WTC11 (cell line): Measurements from ENCODE around the gene GRAMD1B. TPM values are rescaled to one million over a fixed set of nuclear protein-coding genes. Genes with fewer than 3 reads are reported as not detected.

Source experiments
- ATAC-seq: fragments of 200-7000 bp; cut with Tn5 transposase; 2 replicates; pipeline ENCODE4 v1.10.0; 2021; ENCODE audit warnings: mild to moderate bottlenecking, moderate library complexity
- CTCF ChIA-PET: fragments of 300-600 bp; sonication (Branson Sonifier 250); formaldehyde crosslinking; loops from one replicate; lab custom pipeline; 2021; ENCODE audit warnings: antibody characterized with exemption; lab: Charles Lee
- POLR2A ChIA-PET: fragments of 350-600 bp; sonication (Branson Sonifier 250); formaldehyde crosslinking; loops from one replicate; lab custom pipeline; 2021; ENCODE audit warnings: antibody characterized with exemption; lab: Charles Lee
- DNase-seq: peaks from one replicate; pipeline ENCODE4 v3.0.0; 2021; ENCODE audit warnings: low spot score
- H3K27ac Mint-ChIP-seq: 2 replicates; pipeline ENCODE4 v1.8.0; 2021; ENCODE audit warnings: mixed read lengths
- H3K27me3 Mint-ChIP-seq: 2 replicates; pipeline ENCODE4 v1.8.0; 2021; ENCODE audit warnings: low read depth, mild to moderate bottlenecking, moderate library complexity, mixed read lengths
- H3K36me3 Mint-ChIP-seq: 2 replicates; pipeline ENCODE4 v1.8.0; 2021; ENCODE audit warnings: mixed read lengths
- H3K4me1 Mint-ChIP-seq: 2 replicates; pipeline ENCODE4 v1.8.0; 2022; ENCODE audit warnings: mixed read lengths
- H3K4me3 Mint-ChIP-seq: 2 replicates; pipeline ENCODE4 v1.8.0; 2021; ENCODE audit warnings: mild to moderate bottlenecking, moderate library complexity, mixed read lengths
- H3K9me3 Mint-ChIP-seq: 2 replicates; pipeline ENCODE4 v1.8.0; 2021; ENCODE audit warnings: mixed read lengths
- CBFB ChIP-seq: sonication (generic); formaldehyde crosslinking; IDR thresholded peaks from 2 replicates; pipeline ENCODE4 v1.8.1; 2022; ENCODE audit warnings: mild to moderate bottlenecking, low read depth, missing genetic modification reagents
- E2F4 ChIP-seq: sonication (generic); formaldehyde crosslinking; IDR thresholded peaks from 2 replicates; pipeline ENCODE4 v1.8.1; 2022; ENCODE audit warnings: low read depth, mild to moderate bottlenecking, moderate library complexity, missing genetic modification reagents, borderline replicate concordance
- ESRRA ChIP-seq: sonication (generic); formaldehyde crosslinking; IDR thresholded peaks from 2 replicates; pipeline ENCODE4 v1.8.1; 2022; ENCODE audit warnings: mild to moderate bottlenecking, missing genetic modification reagents, borderline replicate concordance
- GABPB1 ChIP-seq: sonication (generic); formaldehyde crosslinking; IDR thresholded peaks from 2 replicates; pipeline ENCODE4 v1.8.1; 2023; ENCODE audit warnings: mild to moderate bottlenecking, missing genetic modification reagents
- MXD4 ChIP-seq: fragments of 250-450 bp; sonication (Bioruptor Pico); IDR thresholded peaks from 2 replicates; pipeline ENCODE4 v1.8.0; 2021; ENCODE audit warnings: mild to moderate bottlenecking, moderate library complexity, borderline replicate concordance
- MYBL2 ChIP-seq: sonication (generic); formaldehyde crosslinking; IDR thresholded peaks from 2 replicates; pipeline ENCODE4 v1.8.1; 2023; ENCODE audit warnings: mild to moderate bottlenecking, moderate library complexity, missing genetic modification reagents
- SMAD4 ChIP-seq: sonication (generic); formaldehyde crosslinking; IDR thresholded peaks from 2 replicates; pipeline ENCODE4 v1.8.0; 2022; ENCODE audit warnings: mild to moderate bottlenecking, missing genetic modification reagents
- TEAD1 ChIP-seq: sonication (generic); formaldehyde crosslinking; IDR thresholded peaks from 2 replicates; pipeline ENCODE4 v1.8.0; 2022; ENCODE audit warnings: mild to moderate bottlenecking, missing genetic modification reagents
- TEAD4 ChIP-seq: sonication (generic); formaldehyde crosslinking; IDR thresholded peaks from 2 replicates; pipeline ENCODE4 v1.8.0; 2022; ENCODE audit warnings: mild to moderate bottlenecking, missing genetic modification reagents
- ZNF219 ChIP-seq: sonication (generic); formaldehyde crosslinking; IDR thresholded peaks from 2 replicates; pipeline ENCODE4 v1.8.0; 2023; ENCODE audit warnings: missing genetic modification reagents, mild to moderate bottlenecking, borderline replicate concordance
- ZNF425 ChIP-seq: fragments of 250-450 bp; sonication (Bioruptor Pico); conservative IDR thresholded peaks from 2 replicates; pipeline ENCODE4 v1.9.0; 2021; ENCODE audit warnings: mild to moderate bottlenecking
- ZNF671 ChIP-seq: fragments of 250-450 bp; sonication (Bioruptor Pico); IDR thresholded peaks from 2 replicates; pipeline ENCODE4 v1.8.0; 2021; ENCODE audit warnings: mild to moderate bottlenecking
- total RNA-seq: library from RNA; stranded (reverse); gene quantifications from 3 replicates; pipeline ENCODE4 v1.2.3, GENCODE V29; 2021
- TF ChIP-seq, protein P1 (sequence below): fragments of 250-450 bp; sonication (Bioruptor Pico); IDR thresholded peaks from 2 replicates; pipeline ENCODE4 v2.1.2; 2022; ENCODE audit warnings: mild to moderate bottlenecking, moderate library complexity
- TF ChIP-seq, protein P2 (sequence below): sonication (generic); formaldehyde crosslinking; IDR thresholded peaks from 2 replicates; pipeline ENCODE4 v1.8.1; 2022; ENCODE audit warnings: missing genetic modification reagents, borderline replicate concordance
- TF ChIP-seq, protein P3 (sequence below): sonication (generic); formaldehyde crosslinking; IDR thresholded peaks from 2 replicates; pipeline ENCODE4 v1.8.1; 2023; ENCODE audit warnings: mild to moderate bottlenecking, missing genetic modification reagents
- TF ChIP-seq, protein P4 (sequence below): fragments of 250-450 bp; sonication (Bioruptor Pico); IDR thresholded peaks from 2 replicates; pipeline ENCODE4 v1.9.0; 2021; ENCODE audit warnings: mild to moderate bottlenecking, borderline replicate concordance

Gene GRAMD1B
- total RNA-seq, 1 experiment from 2014 or later, result 31.5 TPM

- TF ChIP-seq, protein P1, sequence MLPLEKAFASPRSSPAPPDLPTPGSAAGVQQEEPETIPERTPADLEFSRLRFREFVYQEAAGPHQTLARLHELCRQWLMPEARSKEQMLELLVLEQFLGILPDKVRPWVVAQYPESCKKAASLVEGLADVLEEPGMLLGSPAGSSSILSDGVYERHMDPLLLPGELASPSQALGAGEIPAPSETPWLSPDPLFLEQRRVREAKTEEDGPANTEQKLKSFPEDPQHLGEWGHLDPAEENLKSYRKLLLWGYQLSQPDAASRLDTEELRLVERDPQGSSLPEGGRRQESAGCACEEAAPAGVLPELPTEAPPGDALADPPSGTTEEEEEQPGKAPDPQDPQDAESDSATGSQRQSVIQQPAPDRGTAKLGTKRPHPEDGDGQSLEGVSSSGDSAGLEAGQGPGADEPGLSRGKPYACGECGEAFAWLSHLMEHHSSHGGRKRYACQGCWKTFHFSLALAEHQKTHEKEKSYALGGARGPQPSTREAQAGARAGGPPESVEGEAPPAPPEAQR (CRISPR knock-in tag), result no peak
- TF ChIP-seq ESRRA (CRISPR knock-in tag), result no peak
- TF ChIP-seq, protein P2, sequence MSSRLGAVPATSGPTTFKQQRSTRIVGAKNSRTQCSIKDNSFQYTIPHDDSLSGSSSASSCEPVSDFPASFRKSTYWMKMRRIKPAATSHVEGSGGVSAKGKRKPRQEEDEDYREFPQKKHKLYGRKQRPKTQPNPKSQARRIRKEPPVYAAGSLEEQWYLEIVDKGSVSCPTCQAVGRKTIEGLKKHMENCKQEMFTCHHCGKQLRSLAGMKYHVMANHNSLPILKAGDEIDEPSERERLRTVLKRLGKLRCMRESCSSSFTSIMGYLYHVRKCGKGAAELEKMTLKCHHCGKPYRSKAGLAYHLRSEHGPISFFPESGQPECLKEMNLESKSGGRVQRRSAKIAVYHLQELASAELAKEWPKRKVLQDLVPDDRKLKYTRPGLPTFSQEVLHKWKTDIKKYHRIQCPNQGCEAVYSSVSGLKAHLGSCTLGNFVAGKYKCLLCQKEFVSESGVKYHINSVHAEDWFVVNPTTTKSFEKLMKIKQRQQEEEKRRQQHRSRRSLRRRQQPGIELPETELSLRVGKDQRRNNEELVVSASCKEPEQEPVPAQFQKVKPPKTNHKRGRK (CRISPR knock-in tag), result no peak
- TF ChIP-seq, all 79 proteins: peak for 0
Measured at GRCh38 chr11:123537726-123538125, 107.7 kb downstream of the GRAMD1B start (continued).

GRCh38 chr11:123543797-123544196 is 113.7 kb downstream of the GRAMD1B start:
- Mint-ChIP-seq H3K36me3 (no peaks in the 10 kb centered on the region), H3K4me1 (peaks cover 30% of the 10 kb centered on the region), H3K4me3 (no peak overlapping the region), H3K27me3 (no peaks in the 10 kb centered on the region), H3K27ac (no peak overlapping the region), H3K9me3 (no peaks in the 10 kb centered on the region)
- ATAC-seq (no peak), DNase-seq (no peak)
- TF ChIP-seq SMAD4 (CRISPR knock-in tag) (no peak), E2F4 (CRISPR knock-in tag) (no peak), CBFB (CRISPR knock-in tag) (no peak), ZNF671 (CRISPR knock-in tag) (no peak), MXD4 (no peak), ZNF425 (CRISPR knock-in tag) (no peak), TEAD4 (CRISPR knock-in tag) (no peak), ZNF219 (CRISPR knock-in tag) (no peak), GABPB1 (CRISPR knock-in tag) (no peak), MYBL2 (CRISPR knock-in tag) (no peak), TEAD1 (no peak)
- TF ChIP-seq, protein P3, sequence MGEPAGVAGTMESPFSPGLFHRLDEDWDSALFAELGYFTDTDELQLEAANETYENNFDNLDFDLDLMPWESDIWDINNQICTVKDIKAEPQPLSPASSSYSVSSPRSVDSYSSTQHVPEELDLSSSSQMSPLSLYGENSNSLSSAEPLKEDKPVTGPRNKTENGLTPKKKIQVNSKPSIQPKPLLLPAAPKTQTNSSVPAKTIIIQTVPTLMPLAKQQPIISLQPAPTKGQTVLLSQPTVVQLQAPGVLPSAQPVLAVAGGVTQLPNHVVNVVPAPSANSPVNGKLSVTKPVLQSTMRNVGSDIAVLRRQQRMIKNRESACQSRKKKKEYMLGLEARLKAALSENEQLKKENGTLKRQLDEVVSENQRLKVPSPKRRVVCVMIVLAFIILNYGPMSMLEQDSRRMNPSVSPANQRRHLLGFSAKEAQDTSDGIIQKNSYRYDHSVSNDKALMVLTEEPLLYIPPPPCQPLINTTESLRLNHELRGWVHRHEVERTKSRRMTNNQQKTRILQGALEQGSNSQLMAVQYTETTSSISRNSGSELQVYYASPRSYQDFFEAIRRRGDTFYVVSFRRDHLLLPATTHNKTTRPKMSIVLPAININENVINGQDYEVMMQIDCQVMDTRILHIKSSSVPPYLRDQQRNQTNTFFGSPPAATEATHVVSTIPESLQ (CRISPR knock-in tag), result no peak
- TF ChIP-seq, protein P4, sequence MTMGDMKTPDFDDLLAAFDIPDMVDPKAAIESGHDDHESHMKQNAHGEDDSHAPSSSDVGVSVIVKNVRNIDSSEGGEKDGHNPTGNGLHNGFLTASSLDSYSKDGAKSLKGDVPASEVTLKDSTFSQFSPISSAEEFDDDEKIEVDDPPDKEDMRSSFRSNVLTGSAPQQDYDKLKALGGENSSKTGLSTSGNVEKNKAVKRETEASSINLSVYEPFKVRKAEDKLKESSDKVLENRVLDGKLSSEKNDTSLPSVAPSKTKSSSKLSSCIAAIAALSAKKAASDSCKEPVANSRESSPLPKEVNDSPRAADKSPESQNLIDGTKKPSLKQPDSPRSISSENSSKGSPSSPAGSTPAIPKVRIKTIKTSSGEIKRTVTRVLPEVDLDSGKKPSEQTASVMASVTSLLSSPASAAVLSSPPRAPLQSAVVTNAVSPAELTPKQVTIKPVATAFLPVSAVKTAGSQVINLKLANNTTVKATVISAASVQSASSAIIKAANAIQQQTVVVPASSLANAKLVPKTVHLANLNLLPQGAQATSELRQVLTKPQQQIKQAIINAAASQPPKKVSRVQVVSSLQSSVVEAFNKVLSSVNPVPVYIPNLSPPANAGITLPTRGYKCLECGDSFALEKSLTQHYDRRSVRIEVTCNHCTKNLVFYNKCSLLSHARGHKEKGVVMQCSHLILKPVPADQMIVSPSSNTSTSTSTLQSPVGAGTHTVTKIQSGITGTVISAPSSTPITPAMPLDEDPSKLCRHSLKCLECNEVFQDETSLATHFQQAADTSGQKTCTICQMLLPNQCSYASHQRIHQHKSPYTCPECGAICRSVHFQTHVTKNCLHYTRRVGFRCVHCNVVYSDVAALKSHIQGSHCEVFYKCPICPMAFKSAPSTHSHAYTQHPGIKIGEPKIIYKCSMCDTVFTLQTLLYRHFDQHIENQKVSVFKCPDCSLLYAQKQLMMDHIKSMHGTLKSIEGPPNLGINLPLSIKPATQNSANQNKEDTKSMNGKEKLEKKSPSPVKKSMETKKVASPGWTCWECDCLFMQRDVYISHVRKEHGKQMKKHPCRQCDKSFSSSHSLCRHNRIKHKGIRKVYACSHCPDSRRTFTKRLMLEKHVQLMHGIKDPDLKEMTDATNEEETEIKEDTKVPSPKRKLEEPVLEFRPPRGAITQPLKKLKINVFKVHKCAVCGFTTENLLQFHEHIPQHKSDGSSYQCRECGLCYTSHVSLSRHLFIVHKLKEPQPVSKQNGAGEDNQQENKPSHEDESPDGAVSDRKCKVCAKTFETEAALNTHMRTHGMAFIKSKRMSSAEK (CRISPR knock-in tag), result no peak
- CTCF ChIA-PET, result interaction anchor here (0.8 to 5.8 kb wide), 4 partner anchors 11 to 37 kb away, joined by 3 to 40 read pairs (median 4); no protein-coding TSS in a partner anchor
- POLR2A ChIA-PET, result no interaction called here
